GM18907 (cell line): ENCODE data around the gene NDUFB2.
"Not testable (repeated sequence)": the region's sequence is repeated elsewhere in the genome, so short reads cannot be mapped to it uniquely, and the experiment has no call there.

Experiments
- ATAC-seq: cut with Tn5 transposase; IDR thresholded peaks from one replicate; pipeline ENCODE4 v1.9.1; 2021; ENCODE audit warnings: mild to moderate bottlenecking, moderate library complexity; ENCODE audit not compliant: unreplicated experiment

NDUFB2 gene

GRCh38 chr7:140696680-140697446 is at the start of gene NDUFB2:
Gene NDUFB2, plus strand, starts transcription at chr7:140696708. Its CDS starts 37 bp downstream, at chr7:140696745.
- ATAC-seq = peak; percentile 93

- peak; percentile 89 for ATAC-seq
These were observed 49.4 kb upstream of the NDUFB2 start for GRCh38 chr7:140646931-140647647.

- ATAC-seq = no peak
These were observed 46.8 kb upstream of the NDUFB2 start for GRCh38 chr7:140649556-140650205.

- ATAC-seq = no peak
These were observed 46.1 kb upstream of the NDUFB2 start for GRCh38 chr7:140650367-140650766.

- no peak for ATAC-seq
These were observed 43.0 kb upstream of the NDUFB2 start for GRCh38 chr7:140653319-140654108.

- no peak for ATAC-seq
These were observed 42.5 kb upstream of the NDUFB2 start for GRCh38 chr7:140654109-140654387.

- no peak for ATAC-seq
These were observed 41.8 kb upstream of the NDUFB2 start for GRCh38 chr7:140654661-140655060.

GRCh38 chr7:140655511-140656408 is 40.7 kb upstream of the NDUFB2 start:
- no peak for ATAC-seq

GRCh38 chr7:140656548-140657515 is 39.7 kb upstream of the NDUFB2 start:
- ATAC-seq = peak; percentile 78

GRCh38 chr7:140657891-140658290 is 38.6 kb upstream of the NDUFB2 start:
- no peak for ATAC-seq

GRCh38 chr7:140659856-140660255 is 36.7 kb upstream of the NDUFB2 start:
- no peak for ATAC-seq

- no peak for ATAC-seq
These were observed 35.4 kb upstream of the NDUFB2 start for GRCh38 chr7:140661124-140661523.

- not testable (repeated sequence) for ATAC-seq
These were observed 33.6 kb upstream of the NDUFB2 start for GRCh38 chr7:140662938-140663337.

GRCh38 chr7:140667476-140667875 is 29.0 kb upstream of the NDUFB2 start:
- no peak for ATAC-seq

- no peak for ATAC-seq
These were observed 27.9 kb upstream of the NDUFB2 start for GRCh38 chr7:140668641-140669040.

GRCh38 chr7:140669352-140669751 is 27.2 kb upstream of the NDUFB2 start:
- ATAC-seq = no peak

- not testable (repeated sequence) for ATAC-seq
These were observed 26.6 kb upstream of the NDUFB2 start for GRCh38 chr7:140669862-140670261.

GRCh38 chr7:140670343-140670935 is 26.1 kb upstream of the NDUFB2 start:
- no peak for ATAC-seq

GRCh38 chr7:140671966-140672365 is 24.5 kb upstream of the NDUFB2 start:
- no peak for ATAC-seq
